ENCODE results near the gene SYNDIG1. TPM values are rescaled to one million over a fixed set of nuclear protein-coding genes. Genes with fewer than 3 reads are reported as not detected.

SYNDIG1 gene
- total RNA-seq, 1 experiment from 2014 or later = 17.9 TPM

DNA sequence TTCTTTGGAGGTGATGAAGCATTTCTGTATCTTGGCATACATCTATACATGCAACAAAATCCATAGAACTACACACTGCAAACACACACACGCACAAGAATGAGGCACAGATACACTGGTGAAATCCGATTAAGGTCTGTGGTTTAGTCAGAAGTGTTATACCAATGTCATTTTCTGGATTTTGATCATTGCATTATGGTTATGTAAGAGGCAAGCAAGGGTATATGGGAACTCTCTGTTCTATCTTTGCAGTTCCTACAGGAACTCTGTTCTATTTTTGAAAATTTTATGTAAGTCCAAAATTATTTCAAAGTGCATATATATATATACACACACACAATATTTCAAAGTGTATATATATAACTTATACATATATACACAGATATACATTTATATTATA lies 101.7 kb downstream of the SYNDIG1 start:
- H3K4me1 ChIP-seq (ENCODE audit: insufficient read depth, low read length, poor library complexity, severe bottlenecking) = no peaks in the 10 kb centered on the region
- H3K27me3 ChIP-seq (replicated peaks; ENCODE audit: insufficient read depth, low read depth, low read length, poor library complexity) = no peaks in the 10 kb centered on the region
- no peak for DNase-seq (ENCODE audit: low spot score)
- CTCF ChIA-PET = no interaction called here
- no peak overlapping the region for H3K4me3 ChIP-seq (ENCODE audit: low read depth, low read length, poor library complexity, severe bottlenecking)
- no peaks in the 10 kb centered on the region for H3K36me3 ChIP-seq (ENCODE audit: insufficient read depth, low read length, poor library complexity, severe bottlenecking)
- intact Hi-C loops (cut with micrococcal nuclease; ENCODE audit: unreplicated experiment) = no loop called here
- no peaks in the 10 kb centered on the region for H3K9me3 ChIP-seq (ENCODE audit: low read depth, low read length, poor library complexity, severe bottlenecking)
- TF ChIP-seq EZH2 (IDR thresholded peaks at IDR 0.05; ENCODE audit: borderline replicate concordance, low read depth, low read length, poor library complexity, severe bottlenecking) = no peak
- TF ChIP-seq, protein P1, sequence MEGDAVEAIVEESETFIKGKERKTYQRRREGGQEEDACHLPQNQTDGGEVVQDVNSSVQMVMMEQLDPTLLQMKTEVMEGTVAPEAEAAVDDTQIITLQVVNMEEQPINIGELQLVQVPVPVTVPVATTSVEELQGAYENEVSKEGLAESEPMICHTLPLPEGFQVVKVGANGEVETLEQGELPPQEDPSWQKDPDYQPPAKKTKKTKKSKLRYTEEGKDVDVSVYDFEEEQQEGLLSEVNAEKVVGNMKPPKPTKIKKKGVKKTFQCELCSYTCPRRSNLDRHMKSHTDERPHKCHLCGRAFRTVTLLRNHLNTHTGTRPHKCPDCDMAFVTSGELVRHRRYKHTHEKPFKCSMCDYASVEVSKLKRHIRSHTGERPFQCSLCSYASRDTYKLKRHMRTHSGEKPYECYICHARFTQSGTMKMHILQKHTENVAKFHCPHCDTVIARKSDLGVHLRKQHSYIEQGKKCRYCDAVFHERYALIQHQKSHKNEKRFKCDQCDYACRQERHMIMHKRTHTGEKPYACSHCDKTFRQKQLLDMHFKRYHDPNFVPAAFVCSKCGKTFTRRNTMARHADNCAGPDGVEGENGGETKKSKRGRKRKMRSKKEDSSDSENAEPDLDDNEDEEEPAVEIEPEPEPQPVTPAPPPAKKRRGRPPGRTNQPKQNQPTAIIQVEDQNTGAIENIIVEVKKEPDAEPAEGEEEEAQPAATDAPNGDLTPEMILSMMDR (conservative IDR thresholded peaks at IDR 0.05; ENCODE audit: low read depth, low read length) = no peak
- no peak overlapping the region for H3K27ac ChIP-seq (ENCODE audit: low read depth, low read length, poor library complexity, severe bottlenecking)
- BruUV-seq (replicated peaks) = no TSS peak
- POLR2A ChIA-PET (ENCODE audit: low non-redundant PET) = no interaction called here

DNA sequence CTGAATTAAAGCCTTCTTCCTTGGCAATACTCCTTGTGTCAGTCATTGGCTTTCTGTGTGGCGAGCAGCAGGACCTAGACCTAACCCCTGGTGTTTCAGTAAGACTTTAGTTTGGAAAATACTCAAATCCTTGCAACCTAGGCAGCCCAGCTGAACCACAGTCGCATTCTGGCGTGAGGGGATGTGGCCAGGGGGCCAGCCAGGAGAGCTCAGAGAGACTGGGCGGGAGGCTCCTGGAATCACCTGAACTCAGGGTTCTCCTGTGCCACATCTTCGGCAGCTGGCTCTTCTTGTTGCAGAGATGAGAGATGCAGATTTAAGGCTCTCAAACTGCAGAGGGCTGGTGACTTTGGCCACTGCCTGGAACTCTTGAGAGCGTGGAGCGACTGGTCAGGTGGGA lies 102.7 kb downstream of the SYNDIG1 start:
- Histone ChIP-seq H3K27ac (ENCODE audit: low read depth, low read length, poor library complexity, severe bottlenecking) (no peak overlapping the region), H3K4me1 (ENCODE audit: insufficient read depth, low read length, poor library complexity, severe bottlenecking) (no peaks in the 10 kb centered on the region), H3K9me3 (ENCODE audit: low read depth, low read length, poor library complexity, severe bottlenecking) (no peaks in the 10 kb centered on the region), H3K36me3 (ENCODE audit: insufficient read depth, low read length, poor library complexity, severe bottlenecking) (no peaks in the 10 kb centered on the region), H3K4me3 (ENCODE audit: low read depth, low read length, poor library complexity, severe bottlenecking) (no peak overlapping the region), H3K27me3 (replicated peaks; ENCODE audit: insufficient read depth, low read depth, low read length, poor library complexity) (no peaks in the 10 kb centered on the region)
- no peak for TF ChIP-seq EZH2 (IDR thresholded peaks at IDR 0.05; ENCODE audit: borderline replicate concordance, low read depth, low read length, poor library complexity, severe bottlenecking)
- TF ChIP-seq, protein P1 (conservative IDR thresholded peaks at IDR 0.05; ENCODE audit: low read depth, low read length) = no peak
- CTCF ChIA-PET = no interaction called here
- intact Hi-C loops (cut with micrococcal nuclease; ENCODE audit: unreplicated experiment) = no loop called here
- no TSS peak for BruUV-seq (replicated peaks)
- POLR2A ChIA-PET (ENCODE audit: low non-redundant PET) = no interaction called here
- no peak for DNase-seq (ENCODE audit: low spot score)

DNA sequence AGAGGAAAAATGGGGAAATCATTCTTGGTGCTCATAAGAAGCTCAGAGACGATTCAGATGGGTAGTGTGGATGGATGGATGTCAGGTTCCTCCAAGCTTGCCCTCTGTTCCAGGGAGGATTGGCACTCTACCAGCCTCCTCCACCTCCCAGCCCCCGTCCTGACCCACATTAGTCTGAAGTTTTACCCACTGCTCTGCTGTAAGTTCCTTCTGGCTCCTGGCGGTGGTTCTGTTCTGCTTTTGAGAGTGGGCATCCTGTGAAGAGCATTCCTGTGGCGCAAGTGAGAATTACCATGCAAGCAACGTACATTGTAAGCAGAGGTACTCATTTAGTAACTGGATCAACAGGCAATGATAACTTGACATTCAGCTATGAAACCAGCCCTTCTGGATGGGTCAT lies 103.4 kb downstream of the SYNDIG1 start:
- intact Hi-C loops (cut with micrococcal nuclease; ENCODE audit: unreplicated experiment) = no loop called here
- no peak overlapping the region for H3K4me3 ChIP-seq (ENCODE audit: low read depth, low read length, poor library complexity, severe bottlenecking)
- TF ChIP-seq, protein P1 (conservative IDR thresholded peaks at IDR 0.05; ENCODE audit: low read depth, low read length) = no peak
- no peak for TF ChIP-seq EZH2 (IDR thresholded peaks at IDR 0.05; ENCODE audit: borderline replicate concordance, low read depth, low read length, poor library complexity, severe bottlenecking)
- H3K9me3 ChIP-seq (ENCODE audit: low read depth, low read length, poor library complexity, severe bottlenecking) = no peaks in the 10 kb centered on the region
- no peaks in the 10 kb centered on the region for H3K27me3 ChIP-seq (replicated peaks; ENCODE audit: insufficient read depth, low read depth, low read length, poor library complexity)
- CTCF ChIA-PET = no interaction called here
- H3K27ac ChIP-seq (ENCODE audit: low read depth, low read length, poor library complexity, severe bottlenecking) = no peak overlapping the region
- no TSS peak for BruUV-seq (replicated peaks)
- POLR2A ChIA-PET (ENCODE audit: low non-redundant PET) = no interaction called here
- H3K4me1 ChIP-seq (ENCODE audit: insufficient read depth, low read length, poor library complexity, severe bottlenecking) = no peaks in the 10 kb centered on the region
- DNase-seq (ENCODE audit: low spot score) = no peak
- H3K36me3 ChIP-seq (ENCODE audit: insufficient read depth, low read length, poor library complexity, severe bottlenecking) = no peaks in the 10 kb centered on the region

Data from A673 (cell line).